Kidney (tissue), 14 donors: ENCODE results near the gene PDE3B. TPM values are rescaled to one million over a fixed set of nuclear protein-coding genes. Genes with fewer than 3 reads are reported as not detected.
"Not testable (repeated sequence)": the region's sequence is repeated elsewhere in the genome, so short reads cannot be mapped to it uniquely, and the experiment has no call there.

Source experiments
- DNase-seq, 5 donors: peaks; one replicate each; pipeline ENCODE4 v3.0.0-alpha.2; 2013 to 2020
- FAIRE-seq: peaks from 2 replicates; lab custom pipeline; 2012; peaks lifted over from hg19 to GRCh38; lab: Jason Lieb, UNC
- H3K27ac ChIP-seq, 2 donors: one replicate each; pipeline ENCODE4 v1.7.0; 2013; ENCODE audit warnings: low read depth in 2 of 2, low read length in 2 of 2, inconsistent platforms in 1 of 2
- H3K27me3 ChIP-seq: one replicate; pipeline ENCODE4 v1.7.1; 2013; ENCODE audit warnings: low read length, inconsistent platforms; ENCODE audit not compliant: control insufficient read depth, insufficient read depth
- H3K36me3 ChIP-seq, 3 donors: one replicate each; pipeline versions ENCODE4 v1.7.0 to v1.7.1; 2013; ENCODE audit warnings: low read length in 3 of 3, control low read depth in 1 of 3, inconsistent platforms in 1 of 3; ENCODE audit not compliant: insufficient read depth in 3 of 3, control insufficient read depth in 2 of 3
- H3K4me1 ChIP-seq, 3 donors: one replicate each; pipeline versions ENCODE4 v1.7.0 to v1.7.1; 2013; ENCODE audit warnings: low read length in 3 of 3, inconsistent platforms in 1 of 3, low read depth in 1 of 3; ENCODE audit not compliant: control insufficient read depth in 2 of 3, insufficient read depth in 2 of 3
- H3K4me3 ChIP-seq, 3 donors: one replicate each; pipeline versions ENCODE4 v1.7.0 to v1.8.1; 2013; ENCODE audit warnings: low read length in 3 of 3, control low read depth in 1 of 3, inconsistent platforms in 1 of 3
- H3K9ac ChIP-seq, 3 donors: one replicate each; pipeline versions ENCODE4 v1.7.0 to v1.7.1; 2013; ENCODE audit warnings: low read length in 3 of 3, control low read depth in 1 of 3, inconsistent platforms in 1 of 3
- H3K9me3 ChIP-seq, 3 donors: one replicate each; pipeline versions ENCODE4 v1.7.0 to v1.7.1; 2013; ENCODE audit warnings: low read length in 3 of 3, control low read depth in 1 of 3, inconsistent platforms in 1 of 3; ENCODE audit not compliant: control insufficient read depth in 2 of 3, insufficient read depth in 1 of 3
- intact Hi-C: fragments of 100-400 bp; cut with DNase I; formaldehyde crosslinking; loops from one replicate; pipeline ENCODE4 v1.11.1; 2022
- polyA plus RNA-seq: library from polyadenylated mRNA; stranded (reverse); fragments of 350-450 nt; fragmentation: Illumina TruSeq; extraction: RNeasy Lipid Tissue Mini Kit (QIAGEN cat#74804); gene quantifications from one replicate; pipeline ENCODE4 v1.2.3, GENCODE V29; 2014; ENCODE audit warnings: low read depth, low replicate concordance; ENCODE audit not compliant: insufficient read depth
- total RNA-seq: library from RNA; stranded (reverse); fragmentation: NEBNext Ultra II Directional; extraction: Animal tissue kit (Norgen Biotek cat#: 25700); gene quantifications from one replicate; pipeline ENCODE4 v1.2.1, GENCODE V29; 2021
- TF ChIP-seq, protein P1 (sequence below): IDR thresholded peaks from 3 replicates; pipeline ENCODE4 v1.5.1; 2012; ENCODE audit warnings: mild to moderate bottlenecking, moderate library complexity, borderline replicate concordance; ENCODE audit not compliant: insufficient read depth; ENCODE audit errors: extremely low read depth
- donor health status: control.
- donor health status: control.
- donor health status: control.
- donor health status: control.
- donor health status: control.
- donor health status: DM: yes; HTN: yes; CAD: no.
- donor health status: Normal renal cell carcinoma (clear cell type).

Gene PDE3B
- total and polyA plus RNA-seq, 2 donors from 2014 or later, result 0.99 to 7.4 TPM

DNA sequence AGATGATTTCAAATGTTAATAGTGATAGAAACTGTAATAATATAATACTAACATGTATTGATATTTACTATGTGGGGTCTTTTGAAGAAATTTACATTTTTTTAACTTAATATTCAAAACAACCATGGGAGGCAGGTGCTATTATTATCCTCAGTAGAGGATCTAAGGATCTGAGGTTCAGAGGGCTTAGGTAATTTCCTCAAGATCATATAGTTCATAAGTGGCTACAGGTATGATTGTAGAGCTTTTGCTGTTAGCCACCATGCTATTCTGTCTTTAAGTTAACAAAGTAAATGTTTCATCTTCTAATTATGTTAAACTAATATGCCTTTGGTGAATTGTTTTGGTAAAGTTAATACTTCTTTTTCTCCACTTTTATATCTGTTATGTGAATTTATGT lies 83.6 kb downstream of the PDE3B start:
- Histone ChIP-seq H3K9ac (no peak overlapping the region), H3K4me3 (no peak overlapping the region), H3K27me3 (no peaks in the 10 kb centered on the region), H3K27ac (no peak overlapping the region), H3K9me3 (no peaks in the 10 kb centered on the region), H3K36me3 (no peaks in the 10 kb centered on the region), H3K4me1 (no peaks in the 10 kb centered on the region)
- TF ChIP-seq, protein P1, sequence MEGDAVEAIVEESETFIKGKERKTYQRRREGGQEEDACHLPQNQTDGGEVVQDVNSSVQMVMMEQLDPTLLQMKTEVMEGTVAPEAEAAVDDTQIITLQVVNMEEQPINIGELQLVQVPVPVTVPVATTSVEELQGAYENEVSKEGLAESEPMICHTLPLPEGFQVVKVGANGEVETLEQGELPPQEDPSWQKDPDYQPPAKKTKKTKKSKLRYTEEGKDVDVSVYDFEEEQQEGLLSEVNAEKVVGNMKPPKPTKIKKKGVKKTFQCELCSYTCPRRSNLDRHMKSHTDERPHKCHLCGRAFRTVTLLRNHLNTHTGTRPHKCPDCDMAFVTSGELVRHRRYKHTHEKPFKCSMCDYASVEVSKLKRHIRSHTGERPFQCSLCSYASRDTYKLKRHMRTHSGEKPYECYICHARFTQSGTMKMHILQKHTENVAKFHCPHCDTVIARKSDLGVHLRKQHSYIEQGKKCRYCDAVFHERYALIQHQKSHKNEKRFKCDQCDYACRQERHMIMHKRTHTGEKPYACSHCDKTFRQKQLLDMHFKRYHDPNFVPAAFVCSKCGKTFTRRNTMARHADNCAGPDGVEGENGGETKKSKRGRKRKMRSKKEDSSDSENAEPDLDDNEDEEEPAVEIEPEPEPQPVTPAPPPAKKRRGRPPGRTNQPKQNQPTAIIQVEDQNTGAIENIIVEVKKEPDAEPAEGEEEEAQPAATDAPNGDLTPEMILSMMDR, result no peak
- intact Hi-C loops, result no loop called here
- no peak for DNase-seq
- FAIRE-seq, result no peak

DNA sequence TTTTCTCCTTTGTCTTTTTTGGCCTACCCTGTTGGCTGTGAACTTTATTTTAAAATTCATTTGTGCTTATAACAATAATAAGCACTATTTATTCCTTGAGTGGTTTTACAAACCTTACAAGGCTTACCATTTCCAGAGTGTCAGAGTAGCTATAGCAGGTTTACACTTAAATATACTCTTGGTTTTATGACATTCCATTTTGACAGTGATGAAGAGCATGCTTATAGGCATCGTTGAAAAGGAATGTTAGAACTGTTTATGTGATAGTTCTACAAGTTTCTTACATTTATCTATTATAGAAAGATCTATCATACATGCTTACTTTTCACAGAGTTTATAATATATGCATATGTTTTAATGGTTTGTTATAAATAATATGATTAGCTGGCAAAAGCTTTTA lies 84.1 kb downstream of the PDE3B start:
- TF ChIP-seq, protein P1, result no peak
- no peak overlapping the region for H3K9ac ChIP-seq
- no peak overlapping the region for H3K4me3 ChIP-seq
- no peaks in the 10 kb centered on the region for H3K4me1 ChIP-seq
- H3K9me3 ChIP-seq, result no peaks in the 10 kb centered on the region
- no peaks in the 10 kb centered on the region for H3K27me3 ChIP-seq
- DNase-seq, result peak in 1 of 5 donors; percentile 10
- intact Hi-C loops, result no loop called here
- no peak for FAIRE-seq
- H3K27ac ChIP-seq, result no peak overlapping the region
- no peaks in the 10 kb centered on the region for H3K36me3 ChIP-seq

DNA sequence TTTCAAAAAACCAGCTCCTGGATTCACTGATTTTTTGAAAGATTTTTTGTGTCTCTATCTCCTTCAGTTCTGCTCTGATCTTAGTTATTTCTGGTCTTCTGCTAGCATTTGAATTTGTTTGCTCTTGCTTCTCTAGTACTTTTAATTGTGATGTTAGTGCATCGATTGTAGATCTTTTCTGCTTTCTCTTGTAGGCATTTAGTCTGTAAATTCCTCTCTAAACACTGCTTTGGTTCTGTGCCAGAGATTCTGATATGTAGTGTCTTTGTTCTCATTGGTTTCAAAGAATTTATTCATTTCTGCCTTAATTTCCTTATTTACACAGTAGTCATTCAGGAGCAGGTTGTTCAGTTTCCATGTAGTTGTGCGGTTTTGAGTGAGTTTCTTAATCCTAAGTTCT lies 96.9 kb downstream of the PDE3B start:
- FAIRE-seq, intact Hi-C loops: not testable (repeated sequence)

DNA sequence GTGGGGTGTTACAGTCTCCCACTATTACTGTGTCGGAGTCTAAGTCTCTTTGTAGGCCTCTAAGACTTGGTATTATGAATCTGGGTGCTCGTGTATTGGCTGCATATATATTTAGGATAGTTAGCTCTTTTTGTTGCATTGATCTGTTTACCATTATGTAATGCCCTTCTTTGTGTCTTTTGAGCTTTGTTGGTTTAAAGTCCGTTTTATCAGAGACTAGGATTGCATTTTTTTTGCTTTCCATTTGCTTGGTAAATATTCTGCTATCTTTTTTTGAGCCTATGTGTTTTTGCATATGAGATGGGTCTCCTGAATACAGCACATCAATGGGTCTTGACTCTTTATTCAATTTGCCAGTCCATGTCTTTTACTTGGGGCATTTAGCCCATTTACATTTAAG lies 97.6 kb downstream of the PDE3B start:
- Histone ChIP-seq H3K36me3 (no peaks in the 10 kb centered on the region), H3K9me3 (peaks cover 0 to 4% (median 0%) of the 10 kb centered on the region in 3 donors), H3K4me3 (no peak overlapping the region), H3K27ac (no peak overlapping the region), H3K27me3 (no peaks in the 10 kb centered on the region), H3K9ac (no peak overlapping the region), H3K4me1 (no peaks in the 10 kb centered on the region)
- intact Hi-C loops, result no loop called here
- FAIRE-seq (no peak), DNase-seq (no peak)
- TF ChIP-seq, protein P1, result no peak

More for the DNA sequence above, 96.9 kb downstream of the PDE3B start:
- not testable (repeated sequence) for H3K27ac ChIP-seq, H3K27me3 ChIP-seq, H3K9me3 ChIP-seq, H3K36me3 ChIP-seq, H3K4me1 ChIP-seq, H3K4me3 ChIP-seq, H3K9ac ChIP-seq, DNase-seq
